Stimulated activated CD8-positive, alpha-beta memory T cell treated with anti-CD3 and anti-CD28 coated beads, Interleukin-15, amount 100 ng/mL, for 24 hours (primary cell): Measurements from ENCODE around the gene ETV3.

Source experiments
- DNase-seq: peaks from one replicate; pipeline ENCODE4 v3.0.0-alpha.2; 2020; ENCODE audit warnings: low read depth

ETV3 gene

DNA sequence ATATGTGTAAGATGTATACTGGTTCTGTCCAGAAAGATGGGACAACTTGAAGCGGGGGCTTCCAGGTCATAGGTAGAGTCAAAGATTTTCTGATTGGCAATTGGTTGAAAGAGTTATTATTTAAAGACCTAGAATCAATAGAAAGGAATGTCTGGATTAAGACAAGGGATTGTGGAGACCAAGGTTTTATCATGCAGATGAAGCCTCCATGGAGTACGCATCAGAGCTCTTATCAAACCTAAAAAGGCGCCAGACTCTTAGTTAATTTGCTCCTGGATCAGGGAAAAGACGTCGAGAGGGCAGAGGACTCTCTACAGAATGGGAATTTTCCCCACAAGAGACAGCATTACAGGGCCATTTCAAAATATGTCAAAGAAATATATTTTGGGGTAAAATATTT is 23.7 kb upstream of the ETV3 start:
- DNase-seq = no peak

DNA sequence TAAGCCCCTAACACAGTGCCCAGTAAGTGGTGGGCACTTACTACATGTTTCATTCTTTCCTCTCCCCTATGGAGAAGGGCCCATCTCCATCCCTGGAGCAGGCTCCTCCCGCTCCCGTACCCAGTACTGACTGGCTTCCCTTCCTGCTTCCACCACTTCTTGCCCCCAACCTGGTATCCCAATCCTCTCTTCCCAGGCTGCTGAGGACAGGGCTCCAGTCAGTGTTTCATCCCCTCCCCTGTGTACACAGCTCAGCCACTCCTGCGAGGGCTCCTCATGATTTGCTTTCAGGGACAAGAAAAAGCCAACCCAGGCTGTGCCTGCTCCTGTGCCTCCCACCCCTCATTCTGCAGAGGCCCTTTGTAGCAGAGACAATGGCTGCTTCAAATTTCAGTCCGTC is 20.8 kb upstream of the ETV3 start:
- DNase-seq = no peak

DNA sequence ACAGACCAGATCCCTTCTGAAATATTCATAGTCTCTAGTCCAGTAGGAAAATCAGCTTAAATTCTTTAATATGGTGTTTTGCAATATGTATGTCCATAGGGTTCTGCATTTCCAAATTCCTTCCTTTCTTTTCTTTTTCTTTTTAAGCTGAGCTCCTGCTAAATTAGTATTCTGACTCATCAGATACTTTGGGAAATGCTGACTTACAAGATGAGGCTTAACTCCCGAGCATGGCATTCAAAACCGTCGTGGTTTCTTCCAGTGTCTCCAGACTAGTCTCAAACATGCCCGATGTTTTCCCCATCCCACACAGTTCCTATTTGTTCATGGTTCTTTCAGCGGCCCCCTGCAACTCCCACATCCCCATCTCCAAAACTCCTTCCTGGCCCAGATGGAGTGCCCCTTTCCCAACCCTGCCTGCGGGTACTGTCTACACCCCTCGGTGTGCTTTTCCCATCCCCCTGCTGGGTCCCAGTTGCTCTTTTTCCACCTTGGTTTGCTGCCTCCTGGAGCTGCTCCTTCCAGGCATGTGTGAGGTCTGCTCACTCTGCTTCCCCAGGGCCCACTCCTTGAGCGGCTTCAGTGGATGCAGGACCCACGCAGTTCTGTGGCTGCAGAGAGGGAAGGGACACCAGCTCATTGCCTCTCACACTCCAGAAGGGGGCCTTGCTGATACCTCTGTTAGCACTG is 19.5 kb upstream of the ETV3 start:
- no peak for DNase-seq

DNA sequence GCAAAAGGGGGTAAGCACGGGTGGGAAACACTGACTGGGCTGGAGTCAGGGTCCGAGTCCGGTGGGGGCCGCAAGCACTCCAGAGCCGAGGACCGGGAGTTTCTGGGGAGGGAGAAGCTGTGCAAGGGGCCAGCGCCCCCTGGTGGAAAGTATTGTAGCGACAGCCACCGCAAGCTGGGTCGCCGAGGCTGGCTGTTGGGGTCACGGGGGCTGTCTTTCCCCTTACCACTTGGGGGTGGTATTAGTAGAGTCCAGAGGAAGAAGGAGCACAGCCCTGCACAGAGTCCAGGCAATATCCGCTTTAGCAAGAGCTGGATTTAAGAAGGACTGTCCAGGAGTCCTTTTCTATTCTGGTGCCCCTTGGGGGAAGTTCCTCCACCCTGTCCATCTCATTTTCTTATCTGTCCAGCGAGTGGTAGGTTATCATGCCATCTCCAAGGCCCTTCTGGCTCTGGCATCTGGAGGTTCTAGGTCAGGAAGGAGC is 17.9 kb upstream of the ETV3 start:
- DNase-seq = peak; percentile 72

DNA sequence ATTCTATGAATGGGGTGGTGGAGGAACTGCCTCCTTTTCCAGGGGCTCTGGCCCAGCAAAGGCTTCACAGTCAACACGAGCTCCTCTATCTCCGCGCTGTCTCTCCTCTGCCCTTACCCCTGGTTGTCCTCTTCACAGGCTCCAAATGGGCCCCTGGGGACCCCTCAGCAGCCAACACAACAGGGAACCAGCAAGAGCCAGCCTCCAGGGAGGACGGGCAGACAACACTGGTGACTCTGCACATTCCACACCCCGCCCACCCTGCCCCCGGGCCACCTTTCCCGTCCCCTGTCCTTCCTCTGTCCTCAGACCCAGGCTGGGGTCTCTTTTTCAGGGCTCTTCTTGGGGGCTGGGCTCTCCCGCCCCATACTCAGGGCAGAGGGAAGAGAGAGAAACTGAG is 17.5 kb upstream of the ETV3 start:
- no peak for DNase-seq

DNA sequence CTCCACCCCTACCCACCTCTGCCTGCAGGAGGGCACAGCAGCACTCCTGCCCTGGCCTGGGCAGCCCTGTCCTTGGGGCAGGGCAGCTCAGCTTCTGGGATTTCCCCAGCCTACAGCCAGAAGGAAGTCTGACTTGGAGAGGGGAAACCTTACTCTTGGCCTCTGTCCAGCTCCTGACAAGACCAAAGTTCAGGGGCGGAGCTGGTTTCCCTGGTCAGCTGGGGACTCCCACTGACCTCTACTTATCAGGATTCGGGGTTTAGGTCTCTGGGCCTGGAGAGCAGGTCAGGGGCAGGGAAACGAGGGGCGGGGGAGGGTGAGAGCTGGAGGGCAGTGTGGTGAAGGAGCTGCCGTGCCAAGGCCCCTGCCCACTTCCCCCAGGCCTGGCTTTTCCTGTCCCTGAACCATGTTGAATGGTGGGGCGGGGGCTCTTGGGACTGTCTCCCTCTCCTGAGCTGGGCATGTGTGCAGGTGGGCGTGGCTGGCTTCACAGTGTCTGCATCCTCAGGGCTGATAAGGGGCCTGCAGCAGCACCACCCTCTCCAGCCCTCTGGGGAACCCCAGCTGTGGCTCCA is 16.8 kb upstream of the ETV3 start:
- DNase-seq = no peak

DNA sequence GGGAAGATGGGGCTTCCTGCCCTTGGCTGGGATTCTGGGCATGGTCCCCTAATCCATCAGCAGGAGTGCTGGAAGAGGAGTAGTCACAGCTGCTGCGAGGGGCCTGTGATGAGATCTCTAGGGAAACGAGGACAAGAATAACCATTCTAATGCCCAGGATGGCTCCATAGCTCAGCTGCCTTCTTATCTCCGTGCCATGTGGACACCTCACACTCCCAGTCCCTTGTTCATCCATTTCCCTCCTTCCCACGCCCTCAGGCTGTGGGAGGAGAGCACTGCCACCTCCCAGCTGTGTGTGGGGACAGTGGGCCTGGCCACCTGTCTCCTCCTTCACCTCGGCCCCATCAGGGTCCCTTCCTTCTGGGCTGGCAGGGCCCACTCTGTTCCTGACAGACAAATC is 16.1 kb upstream of the ETV3 start:
- no peak for DNase-seq

DNA sequence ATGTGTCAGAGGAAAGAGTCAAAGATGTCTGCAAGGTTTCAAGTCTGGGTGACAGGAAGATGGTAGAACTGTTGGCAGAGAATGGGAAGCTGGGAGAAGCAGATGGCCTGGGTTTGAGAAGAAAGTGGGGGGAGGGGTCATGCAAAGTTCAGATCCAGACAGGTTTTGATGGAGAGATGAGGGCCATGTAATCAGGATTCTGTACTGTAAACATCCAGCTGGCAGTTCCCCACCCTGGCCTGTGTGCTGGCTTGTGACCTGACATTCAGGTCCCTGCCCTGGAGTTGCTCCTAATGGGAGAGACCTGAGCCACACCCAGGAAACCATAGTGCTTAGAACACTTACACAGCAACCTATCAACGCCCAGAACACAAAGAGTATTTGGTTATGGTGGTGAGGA is 15.6 kb upstream of the ETV3 start:
- no peak for DNase-seq

DNA sequence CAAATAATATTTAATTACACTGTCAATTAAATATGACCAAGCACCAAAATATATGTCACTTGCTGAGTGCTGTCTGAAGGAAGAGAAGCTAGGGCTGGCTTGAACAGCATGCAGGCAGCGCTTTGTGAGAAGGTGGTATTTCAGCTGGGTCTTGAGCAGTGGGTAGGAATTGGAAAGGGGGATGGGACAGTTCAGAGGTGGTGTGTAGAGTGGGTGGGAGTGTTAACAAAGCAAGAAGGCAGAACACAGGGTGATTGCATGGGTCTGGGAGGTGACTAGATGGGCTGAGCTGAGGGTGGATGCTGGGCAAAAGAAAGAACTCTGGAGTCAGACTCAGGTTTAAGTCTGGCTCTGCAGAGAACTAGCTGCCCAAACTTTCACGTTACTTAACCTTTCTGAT is 14.3 kb upstream of the ETV3 start:
- DNase-seq = no peak

DNA sequence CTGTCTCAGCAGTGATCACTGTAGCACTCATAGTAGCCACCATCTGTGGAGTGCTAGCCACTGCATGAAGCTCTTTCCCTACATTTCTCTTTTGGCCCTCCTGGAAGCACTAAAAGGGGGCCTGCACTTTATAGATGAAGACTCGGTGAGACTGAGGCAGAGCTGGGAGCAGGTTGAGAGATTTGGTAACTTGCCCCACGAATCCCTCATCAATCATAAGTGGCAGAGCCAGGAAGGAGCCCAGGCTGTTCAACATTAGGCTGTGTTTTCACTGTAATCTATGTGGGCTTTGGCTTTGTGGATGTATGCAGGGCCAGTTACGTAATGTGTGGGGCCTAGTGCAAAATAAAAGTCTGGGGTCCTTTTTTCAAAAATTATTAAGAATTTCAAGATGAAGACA is 13.3 kb upstream of the ETV3 start:
- no peak for DNase-seq

DNA sequence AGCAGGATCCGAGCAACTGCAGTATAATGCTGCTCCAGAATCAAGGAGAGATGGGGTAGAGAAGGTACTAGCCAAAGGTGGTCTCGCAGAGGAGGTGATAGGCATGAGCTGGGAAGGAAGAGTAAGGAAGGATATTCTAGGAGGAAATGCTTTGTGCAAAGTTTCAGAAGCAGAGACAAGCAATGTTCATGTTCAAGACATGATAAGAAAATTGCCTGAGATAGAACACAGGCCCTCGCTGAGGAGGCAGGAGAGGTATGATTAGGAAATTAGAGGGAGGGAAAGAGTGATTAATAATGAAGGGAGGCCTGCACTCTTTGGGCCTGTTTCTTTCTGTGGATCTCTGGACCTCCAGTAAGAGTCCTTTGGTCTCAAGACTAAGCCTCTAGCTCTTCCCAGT is 12.9 kb upstream of the ETV3 start:
- no peak for DNase-seq

DNA sequence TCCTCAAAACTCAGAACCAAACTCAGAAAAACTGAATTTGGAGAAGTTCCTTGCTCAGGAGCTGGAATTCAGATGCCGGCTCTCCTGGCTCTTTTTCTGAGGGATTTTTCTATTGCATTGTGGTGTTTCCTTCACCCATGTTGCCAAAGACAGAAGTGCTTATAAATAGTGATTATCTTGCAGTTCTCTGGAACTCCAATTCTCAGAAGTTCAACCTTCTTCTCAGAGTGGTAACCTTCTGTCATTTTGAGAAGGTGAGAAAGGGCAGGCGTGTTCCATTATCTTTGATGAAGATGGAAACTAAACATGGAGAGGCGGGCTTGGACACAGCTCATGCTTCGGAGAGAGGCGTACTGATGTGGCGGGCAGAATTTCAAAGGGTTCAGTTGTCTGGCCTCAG is 12.4 kb upstream of the ETV3 start:
- DNase-seq = no peak

DNA sequence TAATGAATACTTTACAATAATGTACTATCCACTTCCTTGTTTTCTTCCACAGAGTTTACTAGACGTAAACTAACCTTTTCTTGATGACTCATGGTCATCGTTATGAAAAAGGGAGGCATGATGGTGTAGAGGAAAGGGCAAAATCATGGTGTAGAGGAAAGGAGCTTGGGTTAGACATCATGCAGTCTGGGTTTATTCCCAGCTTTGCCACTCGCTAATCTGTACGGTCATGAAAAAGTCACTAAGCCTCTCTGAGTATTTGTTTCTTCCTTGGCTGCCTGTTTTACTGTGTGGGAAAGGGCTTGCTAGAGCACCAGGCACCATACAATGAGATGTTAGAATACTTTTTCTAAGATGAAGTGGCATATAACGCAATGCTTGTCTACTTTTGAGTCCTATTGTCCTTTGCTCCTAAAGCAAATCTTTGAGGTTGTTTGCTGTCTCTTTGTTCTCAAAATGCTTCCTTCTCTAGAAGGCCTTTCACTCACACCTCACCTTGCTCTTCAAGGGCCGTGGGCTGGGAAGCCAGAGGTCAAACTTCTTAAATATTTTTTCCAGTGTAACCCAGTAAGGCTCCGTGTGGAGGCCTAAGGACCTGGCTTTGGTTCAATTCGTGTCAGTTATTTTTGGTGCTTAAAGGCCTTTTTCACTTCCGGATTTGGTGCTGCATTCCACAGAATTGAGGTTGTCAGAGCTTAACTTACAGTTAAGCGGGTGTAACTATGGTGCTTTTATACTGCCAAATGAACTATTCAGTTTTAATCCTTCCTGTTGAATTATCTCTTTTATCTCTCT is 9.9 kb upstream of the ETV3 start:
- no peak for DNase-seq

DNA sequence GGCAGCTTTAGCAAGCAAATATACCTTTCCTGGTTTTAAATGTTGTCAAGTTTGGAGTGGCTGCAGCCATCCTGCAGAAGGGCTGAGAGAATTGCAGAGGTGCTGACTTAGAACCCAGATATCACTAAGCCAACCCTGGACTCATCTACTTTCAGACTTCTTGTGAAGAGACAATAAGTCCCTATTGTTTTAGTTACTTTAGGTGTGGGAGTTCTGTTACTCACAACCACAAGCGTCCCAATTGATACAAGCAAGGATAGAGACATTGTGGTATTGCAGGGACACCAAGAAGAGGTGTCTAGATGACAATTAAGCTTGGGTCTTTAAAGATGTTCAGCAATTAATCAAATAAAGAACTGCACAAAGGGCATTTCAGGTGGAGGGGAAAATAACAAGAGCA is 8.8 kb upstream of the ETV3 start:
- no peak for DNase-seq

DNA sequence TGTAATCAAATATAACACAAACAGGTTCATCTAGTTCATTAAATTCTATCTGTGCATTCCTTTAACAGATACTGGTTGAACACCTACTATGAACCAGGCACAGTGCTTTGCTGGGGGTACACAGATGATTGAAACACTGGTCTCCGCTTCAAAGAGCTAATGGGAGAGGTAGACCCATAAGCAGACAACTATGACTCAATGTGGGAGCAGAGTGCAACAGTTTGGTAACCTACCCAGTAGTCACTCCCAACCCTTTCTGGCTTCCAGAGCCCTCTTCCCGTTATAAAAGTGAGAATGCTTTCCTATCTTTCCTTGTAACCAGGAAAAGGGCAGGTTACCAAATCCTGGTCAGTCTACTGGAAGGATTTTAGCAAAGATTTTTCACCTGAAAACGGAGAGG is 8.0 kb upstream of the ETV3 start:
- DNase-seq = no peak

DNA sequence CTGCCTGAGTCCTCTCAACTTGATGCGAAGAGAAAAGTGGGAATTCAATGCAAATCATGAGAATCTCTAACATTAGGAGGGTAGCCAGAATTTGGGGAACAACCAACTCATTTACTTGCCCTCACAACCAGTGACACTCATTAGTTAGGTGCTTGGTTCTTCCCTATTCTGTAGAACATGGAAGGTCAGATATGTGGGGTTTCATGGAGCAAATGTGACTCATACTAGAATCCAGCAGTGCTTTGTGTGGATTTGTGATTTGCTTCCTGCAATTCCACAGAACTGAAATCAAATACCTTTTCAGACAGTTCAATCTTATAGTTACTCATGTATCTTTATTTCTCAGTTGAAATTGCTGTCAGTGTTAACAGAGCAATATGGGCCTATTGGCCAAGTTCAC is 6.9 kb upstream of the ETV3 start:
- DNase-seq = no peak

DNA sequence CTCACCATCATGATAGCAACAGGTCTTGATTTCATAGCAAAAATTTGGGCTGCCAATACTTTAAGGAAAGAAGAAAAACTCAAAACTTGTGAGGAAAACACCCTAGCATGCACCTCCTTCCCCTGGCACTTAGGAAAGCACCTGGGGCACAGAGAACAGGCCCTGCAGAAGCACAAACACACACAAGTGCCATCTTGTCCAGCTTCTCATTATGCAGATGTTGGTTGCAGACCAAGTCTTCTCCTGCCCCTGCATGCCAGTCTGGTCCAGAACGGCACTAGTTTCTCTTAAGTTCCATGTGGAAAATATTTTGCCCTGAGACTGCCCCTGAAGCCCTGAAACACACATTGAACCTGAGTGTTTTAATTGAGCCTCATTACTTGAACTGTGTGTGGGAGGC is 6.3 kb upstream of the ETV3 start:
- no peak for DNase-seq

DNA sequence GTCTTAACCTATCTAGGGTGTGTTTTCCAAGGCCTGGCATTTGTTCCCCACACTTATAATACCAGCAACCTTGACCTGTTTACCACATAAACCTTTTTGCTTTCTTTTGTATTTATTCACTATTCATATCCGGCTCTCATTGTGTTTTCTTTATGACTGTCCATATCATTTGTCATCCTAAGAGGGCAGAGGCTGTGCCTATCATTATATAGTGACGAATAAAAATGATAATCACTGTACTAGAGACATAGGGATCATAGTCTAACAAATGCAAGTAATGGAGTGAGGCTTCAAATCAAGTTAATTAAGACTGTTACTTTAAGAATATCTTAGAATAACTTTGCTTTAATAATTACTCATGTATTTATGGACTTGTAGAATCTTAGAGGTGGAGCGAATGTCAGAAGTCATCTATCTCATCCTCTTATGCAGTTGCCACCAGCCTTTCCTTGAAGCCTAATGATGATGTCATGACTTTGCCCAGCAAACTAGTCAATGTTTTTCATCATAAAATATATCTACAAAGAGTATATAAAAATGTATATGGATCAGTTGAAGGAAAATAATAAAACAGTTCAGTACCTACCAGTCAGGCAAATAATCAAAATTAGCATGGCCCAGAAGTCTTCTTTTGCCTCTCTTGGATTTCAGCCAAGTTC is 4.7 kb upstream of the ETV3 start:
- DNase-seq = no peak

DNA sequence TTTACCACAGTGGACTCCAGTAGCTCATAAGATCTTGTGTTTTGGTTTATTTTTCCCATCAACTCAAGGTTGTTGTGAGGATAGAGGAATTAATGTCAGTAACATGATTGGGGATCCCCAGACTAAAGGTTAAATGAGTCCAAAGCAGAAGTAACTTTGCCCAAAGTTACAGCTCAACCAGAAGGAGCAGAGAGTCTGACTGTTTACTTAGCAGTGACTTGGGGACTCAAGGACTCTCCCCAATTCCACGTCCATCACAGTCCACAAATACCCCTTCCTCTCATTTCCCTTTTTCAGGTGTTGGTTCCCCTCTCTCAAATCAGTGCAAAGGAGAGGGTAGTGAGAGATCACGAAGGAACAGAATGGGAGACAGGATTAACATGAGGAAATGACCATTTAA is 4.0 kb upstream of the ETV3 start:
- DNase-seq = no peak

DNA sequence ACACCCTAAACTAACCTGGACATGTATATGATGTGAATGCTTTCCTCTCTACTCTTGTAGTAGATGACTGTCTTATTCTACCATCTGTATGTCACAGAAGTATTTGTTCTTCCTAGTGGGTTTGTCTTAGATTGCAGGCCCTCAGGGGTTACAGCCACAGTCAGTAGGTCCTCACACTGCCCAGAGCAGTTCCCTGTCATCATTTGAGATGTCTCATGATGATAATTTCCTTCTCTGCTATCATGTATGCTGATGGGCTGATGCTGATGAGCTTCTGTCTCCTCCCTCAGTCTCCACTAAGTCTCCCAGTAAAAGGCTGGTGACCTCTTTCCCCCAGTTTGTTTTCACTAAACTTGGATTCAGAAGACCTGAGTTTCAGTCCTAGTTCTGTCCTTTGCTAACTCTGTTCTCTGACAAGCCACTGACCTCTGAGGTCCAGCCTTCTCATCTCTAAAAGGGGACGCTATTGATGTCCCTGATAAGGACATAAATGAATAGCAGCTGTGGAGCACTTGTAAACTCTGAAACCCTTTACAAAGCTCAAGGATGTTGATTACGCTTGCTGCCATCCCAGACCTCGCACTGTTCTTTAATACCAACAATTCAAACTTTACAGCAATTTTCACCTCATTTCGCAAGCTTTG is 3.1 kb upstream of the ETV3 start:
- no peak for DNase-seq

DNA sequence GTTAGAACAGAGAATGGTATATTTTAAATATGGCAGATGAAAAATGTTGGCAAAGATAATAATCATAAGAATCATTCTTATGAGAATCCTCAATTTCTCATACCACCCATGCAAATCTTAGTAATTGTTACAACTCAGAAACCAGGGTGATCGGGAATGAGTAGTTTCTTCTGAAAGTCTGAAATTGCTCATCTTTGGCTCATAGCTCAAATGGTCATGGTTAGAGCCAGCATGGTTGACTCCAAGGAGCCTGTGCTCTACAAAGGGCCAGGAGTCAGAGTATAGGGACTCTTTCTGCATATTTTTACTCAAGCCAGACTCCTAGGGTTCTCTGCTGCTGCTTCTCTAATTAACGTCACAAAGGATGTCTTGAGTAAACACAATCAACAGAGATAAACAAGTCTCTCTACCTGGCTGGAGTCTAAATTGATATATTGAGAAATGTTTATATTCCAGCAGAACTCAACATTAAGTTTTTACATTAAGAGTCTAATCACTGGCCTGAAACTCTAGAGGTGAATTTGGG is 1.9 kb upstream of the ETV3 start:
- DNase-seq = no peak

DNA sequence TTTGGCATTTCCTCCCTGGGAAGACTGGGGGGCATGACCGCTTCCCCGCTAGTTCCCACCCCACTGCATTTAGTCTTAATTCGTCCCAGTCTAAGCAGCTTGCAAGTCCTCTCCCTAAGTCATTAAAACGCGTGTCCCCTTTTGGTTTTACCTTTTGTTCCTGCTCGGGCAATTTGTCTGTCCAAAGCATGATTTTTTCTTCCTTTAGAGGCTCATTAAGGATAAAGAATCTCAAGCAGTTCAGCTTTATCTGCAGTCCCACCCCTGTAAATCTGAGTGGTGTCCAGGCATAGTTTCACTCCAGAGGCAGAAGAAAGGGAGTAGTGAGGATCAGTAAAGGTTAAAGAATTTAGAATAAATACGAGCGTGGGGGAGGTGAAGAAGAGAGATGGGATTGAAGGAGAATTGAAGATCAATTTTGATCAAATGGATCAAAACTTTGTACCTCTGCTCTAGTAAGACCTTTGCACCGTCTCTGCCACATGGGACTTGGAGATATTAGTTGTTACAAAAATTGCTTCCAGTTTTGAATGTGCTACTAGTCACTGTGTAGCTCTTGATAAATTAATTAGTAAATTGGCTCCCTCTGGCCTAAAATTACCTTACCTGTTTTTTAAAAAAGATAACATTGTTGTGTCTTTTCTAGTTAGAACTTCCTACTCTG is 989 bp upstream of the ETV3 start:
- DNase-seq = no peak
